DMS79 treated with DMSO at 0.1 percent for 48 hours (cell line): Measurements from ENCODE around the gene CDC42BPA.

Source experiments
- DNase-seq: peaks from one replicate; lab custom pipeline; 2025; lab: John Stamatoyannopoulos, UW

Gene CDC42BPA

GRCh38 chr1:226979517-226980121 lies 338.7 kb downstream of the CDC42BPA start:
- no peak for DNase-seq

DNA sequence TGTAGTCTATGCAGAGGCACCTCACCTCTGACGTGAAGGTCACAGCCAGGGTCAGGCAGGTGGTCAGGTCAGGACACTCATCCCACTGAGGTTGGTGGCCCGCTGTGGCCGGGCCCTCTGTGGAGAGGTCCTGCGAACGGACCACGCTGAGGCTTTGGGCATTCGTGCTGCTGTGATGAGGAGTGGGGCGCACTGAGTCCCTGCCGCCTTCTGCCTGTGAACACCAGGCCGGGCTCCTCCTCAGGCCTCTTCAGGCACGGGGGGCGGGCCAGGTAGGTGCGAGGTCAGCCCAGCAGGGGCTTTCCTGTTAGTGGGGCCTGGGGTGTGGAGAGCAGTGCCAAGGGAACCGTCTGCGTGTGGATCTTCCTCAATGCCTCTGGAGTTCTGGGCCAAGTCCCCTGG lies 339.2 kb downstream of the CDC42BPA start:
- DNase-seq, result no peak

DNA sequence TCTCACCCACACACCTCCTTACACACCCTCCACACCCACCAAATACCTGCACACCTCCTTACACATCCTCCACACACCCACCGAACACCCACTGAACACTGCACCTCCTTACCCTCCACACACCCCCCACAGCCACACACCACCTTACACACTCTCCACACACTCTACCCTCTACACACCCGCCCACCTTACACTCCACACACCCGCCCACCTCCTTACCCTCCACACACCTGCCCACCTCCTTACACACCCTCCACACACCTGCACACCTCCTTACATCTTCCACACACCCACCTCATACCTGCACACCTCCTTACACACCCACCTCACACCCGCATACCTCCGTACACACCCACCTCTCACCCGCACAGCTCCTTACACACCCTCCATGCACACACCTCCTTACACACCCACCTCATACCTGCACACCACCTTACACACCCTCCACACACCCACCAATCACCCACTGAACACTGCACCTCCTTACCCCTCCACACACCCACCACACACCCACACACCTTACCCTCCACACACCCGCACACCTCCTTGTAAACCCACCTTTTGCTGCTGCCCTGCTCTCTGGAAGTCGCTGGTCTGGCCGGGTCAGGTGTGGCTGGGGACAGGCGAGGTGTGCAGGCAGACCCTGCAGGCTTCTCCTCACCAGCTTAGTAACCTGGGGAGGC lies 339.7 kb downstream of the CDC42BPA start:
- DNase-seq, result no peak

DNA sequence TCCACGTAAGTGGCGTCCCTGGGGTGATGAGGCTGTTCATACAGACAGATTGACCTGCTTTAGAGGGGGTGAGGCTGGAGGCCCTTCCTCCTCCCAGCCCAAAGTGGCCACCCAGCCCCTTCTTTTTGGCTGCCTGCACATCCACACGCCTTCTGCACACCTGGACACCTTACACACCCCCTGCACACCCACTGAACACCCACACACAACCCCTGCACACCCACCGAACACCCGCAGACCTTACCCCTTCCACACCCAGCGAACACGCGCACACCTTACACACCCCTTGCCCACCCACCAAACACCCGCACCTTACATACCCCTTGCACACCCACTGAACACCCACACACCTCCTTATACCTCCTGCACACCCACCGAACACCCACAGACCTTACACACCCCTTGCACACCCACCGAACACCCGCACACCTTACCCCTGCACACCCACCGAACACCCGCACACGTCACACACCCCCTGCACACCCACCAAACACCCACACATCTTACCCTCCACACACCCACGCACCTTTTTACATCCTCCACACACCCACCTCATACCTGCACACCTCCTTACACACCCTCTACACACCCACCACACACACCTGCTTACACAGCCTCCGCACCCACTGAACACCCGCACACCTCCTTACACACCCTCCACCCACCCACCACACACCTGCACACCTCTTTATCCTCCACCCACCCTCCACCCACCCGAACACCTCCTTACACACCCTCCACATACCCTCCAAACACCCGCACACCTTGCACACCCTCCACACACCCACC lies 340.5 kb downstream of the CDC42BPA start:
- DNase-seq, result no peak

DNA sequence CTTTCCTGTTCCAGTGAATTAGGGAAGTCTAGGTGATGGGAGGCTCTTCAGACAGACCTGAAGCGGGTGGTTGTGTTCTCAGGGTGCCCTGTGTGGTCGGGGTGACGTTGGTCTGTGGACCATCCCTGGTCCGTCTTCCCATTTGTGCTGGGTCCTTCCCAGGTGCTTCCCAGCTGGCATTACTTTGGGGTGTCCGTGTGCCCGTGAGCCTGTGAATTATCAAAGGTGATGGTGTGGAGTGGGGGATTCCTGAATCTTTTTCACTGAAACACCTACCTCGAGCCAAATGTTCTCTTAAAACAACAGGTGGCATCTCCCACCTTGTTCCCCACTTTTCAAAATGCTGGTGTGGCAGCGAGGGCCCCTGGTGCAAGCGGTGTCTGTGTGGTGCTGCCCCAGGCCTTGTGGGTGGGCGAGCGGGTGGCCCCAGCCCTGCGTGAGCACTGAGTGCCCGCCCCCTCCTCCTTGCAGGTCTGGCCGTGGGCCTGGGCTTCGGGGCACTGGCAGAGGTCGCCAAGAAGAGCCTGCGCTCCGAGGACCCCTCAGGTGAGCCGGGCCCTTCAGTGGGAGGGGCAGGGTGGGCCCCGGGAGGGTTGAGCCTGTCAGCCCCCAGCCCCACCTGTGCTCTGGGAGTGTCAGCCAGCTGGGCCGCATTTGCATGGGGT lies 341.2 kb downstream of the CDC42BPA start:
- no peak for DNase-seq

- no peak for DNase-seq
Observed at GRCh38 chr1:226976276-226976977, 341.9 kb downstream of the CDC42BPA start.

GRCh38 chr1:226975259-226976250 lies 342.7 kb downstream of the CDC42BPA start:
- DNase-seq, result no peak

- DNase-seq, result no peak
Observed at GRCh38 chr1:226974544-226975258, 343.6 kb downstream of the CDC42BPA start.

GRCh38 chr1:226973898-226974543 lies 344.3 kb downstream of the CDC42BPA start:
- DNase-seq, result no peak

GRCh38 chr1:226973371-226973897 lies 344.9 kb downstream of the CDC42BPA start:
- DNase-seq, result no peak

GRCh38 chr1:226972931-226973330 lies 345.4 kb downstream of the CDC42BPA start:
- DNase-seq, result no peak

GRCh38 chr1:226971765-226972164 lies 346.5 kb downstream of the CDC42BPA start:
- no peak for DNase-seq

DNA sequence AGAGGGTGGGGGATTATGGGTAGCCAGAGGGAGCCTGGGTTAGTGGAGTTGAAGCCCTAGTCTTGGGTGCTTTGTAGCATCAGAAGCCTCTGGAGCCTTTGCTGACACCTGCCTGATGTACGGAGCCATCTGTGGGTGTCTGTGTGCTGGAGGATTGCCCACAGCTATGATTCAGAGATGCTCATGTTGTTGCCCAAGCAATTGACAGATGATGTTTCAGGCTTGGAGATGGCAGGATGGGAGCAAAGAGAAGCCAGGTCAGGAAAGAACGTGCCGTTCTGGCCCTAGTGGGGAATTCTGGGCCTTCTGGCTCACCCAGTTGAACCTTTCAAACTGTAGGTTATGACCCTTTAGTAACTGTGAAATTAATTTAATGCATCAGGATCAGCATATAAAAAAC lies 350.6 kb downstream of the CDC42BPA start:
- no peak for DNase-seq

GRCh38 chr1:226966683-226967082 lies 351.6 kb downstream of the CDC42BPA start:
- DNase-seq, result no peak

- no peak for DNase-seq
Observed at GRCh38 chr1:226965581-226966440, 352.5 kb downstream of the CDC42BPA start.

- no peak for DNase-seq
Observed at GRCh38 chr1:226964611-226965486, 353.4 kb downstream of the CDC42BPA start.

DNA sequence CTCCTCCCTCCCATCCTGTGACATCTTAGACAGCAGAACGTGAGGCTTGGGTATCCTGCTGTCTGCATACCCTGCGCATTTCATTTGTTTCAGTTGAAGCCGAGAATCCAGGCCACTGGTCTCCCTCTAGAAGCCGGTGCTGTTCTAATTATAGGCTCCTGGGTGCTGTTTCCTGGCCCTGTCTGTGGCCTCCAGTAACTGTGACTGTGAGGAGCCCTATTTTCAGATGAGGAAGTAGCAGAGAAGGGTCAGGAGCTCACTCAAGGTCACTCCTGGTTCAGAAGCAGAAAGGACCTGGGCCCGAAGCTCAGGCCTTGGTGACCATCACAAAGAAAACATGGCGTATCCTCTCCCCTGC lies 354.2 kb downstream of the CDC42BPA start:
- no peak for DNase-seq
